ENCODE results near the gene ZMPSTE24.
"Not testable (repeated sequence)": the region's sequence is repeated elsewhere in the genome, so short reads cannot be mapped to it uniquely, and the experiment has no call there.

ZMPSTE24 gene

DNA sequence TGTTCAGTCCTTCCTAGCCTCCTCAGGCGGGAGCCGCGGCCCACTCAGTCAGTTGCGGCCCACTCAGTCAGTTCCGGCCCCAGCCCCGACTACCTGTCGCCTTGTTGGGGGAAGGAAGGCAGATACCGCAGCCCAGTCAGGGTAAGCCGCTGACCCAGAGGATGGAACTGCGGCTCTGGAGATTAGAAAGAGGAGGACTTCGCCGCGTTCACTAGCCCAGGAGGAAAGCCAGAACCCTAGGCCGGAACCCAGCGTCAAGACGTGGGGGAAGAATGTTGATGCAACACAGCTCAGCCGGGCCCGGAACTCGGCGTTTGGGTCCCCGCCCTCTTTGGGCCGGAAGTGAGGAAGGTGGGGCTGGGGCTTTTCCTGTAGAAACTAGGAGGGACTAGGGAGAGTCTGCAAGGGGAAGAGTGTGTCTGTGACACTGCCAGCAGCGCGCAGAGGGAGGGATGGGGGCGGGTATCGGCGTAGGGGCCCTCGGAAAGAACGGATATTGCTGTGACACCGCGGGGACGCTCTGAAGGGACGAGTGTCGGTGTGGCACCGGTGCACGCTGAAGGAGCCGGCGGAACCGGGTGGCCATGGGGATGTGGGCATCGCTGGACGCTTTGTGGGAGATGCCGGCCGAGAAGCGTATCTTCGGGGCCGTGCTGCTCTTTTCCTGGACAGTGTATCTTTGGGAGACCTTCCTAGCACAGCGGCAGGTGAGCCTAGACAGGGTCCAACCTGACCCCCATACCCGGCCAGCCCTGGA lies at the start of gene ZMPSTE24:
ZMPSTE24 (plus strand) TSS at position 549 of the 757 bp plus-strand sequence; CDS start at position 585, 36 bp downstream.
- peak; percentile 94 for DNase-seq

DNA sequence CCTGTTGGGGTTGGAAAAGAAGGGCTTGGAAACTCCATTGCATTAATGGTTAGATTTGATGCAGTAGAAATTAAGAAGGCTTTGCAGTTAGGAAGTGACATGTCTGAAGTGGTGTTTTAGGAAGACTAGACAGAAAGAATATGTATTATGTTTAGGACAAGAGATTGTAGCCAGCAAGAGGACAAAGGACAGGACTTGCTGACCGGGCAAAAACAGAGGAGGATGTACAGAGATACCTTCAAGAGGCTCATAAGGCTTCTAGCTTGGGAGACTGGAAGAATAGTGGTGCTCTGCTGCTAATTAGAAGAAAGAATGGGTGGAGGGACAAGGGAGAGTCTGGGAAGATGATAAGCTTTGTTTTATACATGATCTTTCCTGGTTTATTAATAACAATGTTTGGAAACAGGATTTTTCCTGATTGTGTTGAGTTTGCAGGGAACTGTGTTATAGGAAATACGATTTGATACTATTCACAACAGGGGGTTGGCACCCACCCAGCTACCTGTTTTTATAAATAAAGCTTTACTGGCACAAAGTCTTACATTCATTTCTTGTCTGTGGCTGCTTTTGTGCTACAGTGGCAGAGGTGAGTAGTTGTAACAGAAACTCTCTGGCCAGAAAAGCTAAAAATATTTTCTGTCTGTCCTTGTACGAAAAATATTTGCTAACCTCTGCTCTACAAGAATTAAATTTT lies 47.4 kb upstream of the ZMPSTE24 start:
- no peak for DNase-seq

DNA sequence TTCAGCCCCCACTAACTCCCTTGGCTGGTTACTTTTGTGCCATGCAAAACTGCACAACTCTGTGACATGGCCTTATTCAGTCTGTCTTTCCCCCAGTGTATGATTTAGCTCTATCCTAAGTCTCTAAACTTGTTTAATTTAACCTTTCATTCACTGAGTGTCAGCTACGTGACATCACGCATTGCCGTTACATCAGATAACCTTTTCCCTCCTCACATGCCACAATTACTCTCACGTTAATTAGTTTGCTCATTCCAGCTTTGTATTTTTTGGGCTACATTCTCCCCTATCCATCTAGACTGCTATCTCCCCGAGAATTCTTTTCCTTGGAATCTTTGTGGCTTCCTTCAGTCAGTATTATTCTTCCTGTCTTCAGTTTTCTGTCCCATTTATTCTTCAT lies 39.7 kb upstream of the ZMPSTE24 start:
- no peak for DNase-seq

DNA sequence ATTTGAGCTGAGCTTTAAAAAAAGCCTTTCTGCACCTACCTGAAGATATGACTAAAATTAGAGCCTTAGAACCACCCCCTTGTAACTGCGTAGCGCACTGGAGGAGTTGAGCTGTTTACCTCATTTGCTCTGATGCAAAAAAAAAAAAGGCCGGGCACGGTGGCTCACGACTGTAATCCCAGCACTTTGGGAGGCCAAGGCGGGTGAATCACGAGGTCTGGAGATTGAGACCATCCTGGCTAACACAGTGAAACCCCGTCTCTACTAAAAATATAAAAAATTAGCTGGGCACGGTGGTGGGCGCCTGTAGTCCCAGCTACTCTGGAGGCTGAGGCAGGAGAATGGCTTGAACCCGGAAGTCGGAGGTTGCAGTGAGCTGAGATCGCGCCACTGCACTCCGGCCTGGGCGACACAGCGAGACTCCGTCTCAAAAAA lies 36.5 kb upstream of the ZMPSTE24 start:
- DNase-seq: not testable (repeated sequence)

DNA sequence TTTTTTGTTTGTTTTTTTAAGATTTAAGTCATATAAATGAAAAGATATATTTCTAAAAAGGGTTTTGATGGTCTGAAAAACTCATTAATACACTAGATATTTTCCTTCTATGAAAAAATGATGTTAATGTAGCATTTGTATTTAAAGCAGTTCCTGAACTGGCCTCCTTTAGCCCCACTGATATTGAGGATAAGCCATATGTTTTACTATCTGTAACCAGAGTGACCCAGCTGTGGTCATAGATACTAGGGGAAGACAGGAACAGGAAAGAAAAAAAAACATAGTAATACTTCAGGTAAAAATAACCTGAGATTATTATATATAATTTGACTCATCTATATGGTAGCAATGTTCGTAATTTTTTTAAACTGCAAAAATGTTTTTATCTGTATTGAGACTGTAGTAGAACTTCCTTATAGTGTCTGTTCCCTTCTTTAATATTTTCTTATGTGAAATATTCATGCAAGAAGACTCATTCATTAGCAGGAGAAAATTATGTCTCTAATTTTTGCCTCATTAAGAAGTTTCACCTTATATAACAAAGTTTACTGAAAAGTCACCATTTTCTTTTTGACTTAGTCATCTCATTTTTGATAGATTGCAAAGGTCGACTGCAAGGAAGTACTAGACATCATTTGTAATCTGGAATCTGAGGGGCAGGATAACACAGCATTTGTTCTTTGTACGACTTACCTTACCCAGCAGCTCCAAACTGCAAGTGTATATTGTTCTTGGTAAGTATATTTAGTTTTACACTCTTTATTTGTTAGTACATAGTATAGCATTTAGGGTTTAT lies 35.9 kb upstream of the ZMPSTE24 start:
- no peak for DNase-seq

DNA sequence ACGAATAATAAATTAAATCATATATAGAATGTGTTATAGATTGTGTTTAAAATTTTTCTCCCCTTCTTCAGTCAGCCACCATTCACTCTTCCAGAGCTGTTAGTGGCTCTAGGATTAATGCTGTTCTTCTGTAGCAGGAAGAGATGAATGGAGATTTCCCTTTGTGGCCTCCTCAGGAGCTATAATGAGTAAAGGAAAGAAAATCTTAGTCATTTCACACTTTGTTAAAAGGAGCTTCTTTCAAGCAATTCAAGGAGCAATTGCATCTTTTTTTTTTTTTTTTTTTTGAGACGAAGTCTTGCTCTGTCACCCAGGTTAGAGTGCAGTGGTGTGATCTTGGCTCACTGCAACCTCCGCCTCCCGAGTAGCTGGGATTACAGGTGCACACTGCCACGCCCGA lies 34.0 kb upstream of the ZMPSTE24 start:
- no peak for DNase-seq

DNA sequence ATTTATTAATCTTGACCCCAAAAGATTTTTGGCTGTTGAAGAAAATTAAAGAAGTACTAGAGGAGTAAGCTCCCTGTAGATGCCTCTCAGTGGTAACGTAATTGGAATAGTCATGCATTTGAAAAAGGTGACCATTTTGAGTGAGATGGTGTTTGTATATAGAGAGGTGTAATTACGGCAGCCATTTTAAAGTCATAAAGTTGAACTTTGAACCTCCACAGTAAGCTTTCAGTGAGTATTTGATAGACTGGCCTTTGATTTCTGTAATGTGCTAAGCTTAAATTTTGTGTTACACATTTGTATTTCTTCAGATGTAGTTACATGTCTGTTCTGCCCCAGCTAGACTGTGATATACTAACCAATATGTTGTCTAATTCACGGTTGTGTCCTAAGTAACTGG lies 31.8 kb upstream of the ZMPSTE24 start:
- DNase-seq: no peak

DNA sequence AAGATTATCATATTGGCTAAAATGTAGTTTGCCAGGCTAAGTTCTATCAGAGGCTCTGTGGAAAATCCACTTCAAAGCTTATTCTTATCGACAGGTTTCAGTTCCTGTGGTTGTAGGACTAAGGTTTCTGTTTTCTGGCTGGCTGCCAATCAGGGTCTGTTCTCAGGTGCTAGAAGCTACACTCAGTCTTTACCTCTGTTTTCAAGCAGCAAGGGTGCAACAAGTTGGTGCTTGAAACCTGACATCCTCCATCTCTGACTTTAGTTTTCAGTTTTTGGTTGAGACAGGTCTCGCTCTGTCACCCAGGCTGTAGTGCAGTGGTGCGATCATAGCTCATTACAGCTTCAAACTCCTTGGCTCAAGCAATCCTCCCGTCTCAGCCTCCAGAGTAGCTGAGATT lies 25.6 kb upstream of the ZMPSTE24 start:
- no peak for DNase-seq

DNA sequence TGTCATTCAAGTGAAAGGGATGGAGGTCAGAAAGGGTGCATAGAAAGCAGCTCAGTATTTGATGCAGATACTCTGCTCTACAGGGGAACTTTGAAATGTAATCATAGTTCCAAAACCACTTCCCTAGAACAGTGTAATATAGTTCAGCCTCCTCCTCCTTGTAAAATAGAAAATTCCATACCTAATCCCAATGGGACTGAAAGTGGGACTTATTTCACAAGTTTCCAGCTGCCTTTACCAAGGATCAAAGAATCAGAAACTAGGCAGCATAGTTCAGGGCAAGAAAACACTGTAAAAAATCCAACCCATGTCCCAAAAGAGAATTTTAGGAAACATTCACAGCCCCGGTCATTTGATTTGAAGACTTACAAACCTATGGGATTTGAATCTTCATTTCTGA lies 18.4 kb upstream of the ZMPSTE24 start:
- DNase-seq: no peak

DNA sequence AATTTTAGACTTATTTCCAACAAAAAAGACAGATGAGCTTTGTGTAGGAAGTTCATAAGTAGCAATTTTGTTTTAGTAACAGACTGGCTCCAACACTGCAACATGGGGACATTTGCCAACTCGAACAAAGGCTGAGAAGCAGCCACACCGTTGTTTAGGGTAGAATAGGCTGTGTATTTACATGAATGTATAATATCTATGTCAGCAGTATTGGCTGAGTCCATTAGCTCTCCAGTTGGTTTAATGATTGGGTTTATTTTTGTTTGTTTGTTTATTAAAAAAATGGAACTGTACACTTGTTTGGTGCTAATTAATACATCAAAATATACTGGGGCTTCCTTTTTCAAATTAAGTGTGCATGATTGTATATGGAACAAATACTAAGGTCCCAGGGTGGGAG lies 17.6 kb upstream of the ZMPSTE24 start:
- no peak for DNase-seq

DNA sequence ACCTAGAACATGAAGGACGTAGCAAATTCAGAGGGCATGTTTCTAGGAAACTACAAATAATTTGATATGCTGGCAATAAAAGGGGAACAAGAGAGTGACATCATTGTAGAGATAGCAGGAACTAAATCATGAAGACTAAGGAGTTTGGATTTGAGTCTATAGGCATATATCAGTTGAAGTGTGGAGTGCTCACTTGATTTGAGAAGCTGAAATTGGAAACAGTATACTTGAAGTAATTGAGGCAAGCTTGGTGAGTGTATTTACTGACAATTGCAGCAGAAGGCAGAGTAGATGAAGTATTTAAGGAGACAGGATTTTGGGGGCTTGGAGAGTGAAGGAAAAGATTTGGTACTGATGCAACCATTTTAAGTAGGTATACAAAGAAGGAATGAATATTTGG lies 16.7 kb upstream of the ZMPSTE24 start:
- DNase-seq: no peak

DNA sequence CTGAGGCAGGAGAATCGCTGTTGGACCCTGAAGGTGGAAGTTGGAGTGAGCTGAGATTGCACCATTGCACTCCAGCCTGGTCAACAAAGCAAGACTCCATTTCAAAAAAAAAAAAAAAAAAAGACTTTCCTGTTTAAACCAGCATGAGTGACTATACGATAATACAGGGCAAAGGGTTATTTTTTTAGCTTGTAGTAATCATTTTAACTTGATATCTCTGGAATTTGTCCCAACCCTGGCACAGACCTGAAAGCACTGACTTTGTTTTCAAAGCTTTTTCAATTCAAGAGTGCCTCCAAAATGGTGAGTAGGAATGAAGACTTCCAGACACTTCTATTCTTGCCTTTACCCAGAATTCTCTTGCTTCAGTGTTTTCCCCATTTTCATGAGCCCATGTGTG lies 14.7 kb upstream of the ZMPSTE24 start:
- DNase-seq: no peak

DNA sequence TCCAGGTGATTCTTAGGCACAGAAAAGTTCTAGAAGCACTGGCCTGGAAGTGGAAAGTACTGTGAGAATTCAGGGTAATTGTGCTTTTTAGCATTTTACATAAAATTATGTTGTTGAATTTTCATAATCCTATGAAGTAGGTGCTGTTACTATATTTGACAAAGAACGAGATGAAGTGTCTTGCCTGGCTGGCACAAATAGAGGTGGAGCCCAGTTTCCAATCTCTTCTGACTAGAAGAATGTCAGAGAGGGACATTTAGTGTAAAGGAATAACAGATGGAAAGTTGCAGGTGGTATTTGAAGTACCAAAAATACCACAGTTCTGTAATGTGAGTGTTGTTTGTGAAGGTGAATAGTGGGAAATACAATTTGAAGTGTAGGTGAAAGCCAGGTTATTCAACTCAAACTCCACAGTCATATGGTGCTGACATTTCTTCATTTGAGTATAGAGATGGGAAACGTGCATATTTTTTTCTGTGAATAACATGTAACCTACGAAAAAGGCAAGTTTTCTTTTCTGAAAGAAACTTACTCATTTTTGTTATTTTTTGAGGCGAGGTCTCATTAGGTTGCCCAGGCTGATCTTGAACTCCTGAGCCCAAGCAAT lies 13.8 kb upstream of the ZMPSTE24 start:
- no peak for DNase-seq

DNA sequence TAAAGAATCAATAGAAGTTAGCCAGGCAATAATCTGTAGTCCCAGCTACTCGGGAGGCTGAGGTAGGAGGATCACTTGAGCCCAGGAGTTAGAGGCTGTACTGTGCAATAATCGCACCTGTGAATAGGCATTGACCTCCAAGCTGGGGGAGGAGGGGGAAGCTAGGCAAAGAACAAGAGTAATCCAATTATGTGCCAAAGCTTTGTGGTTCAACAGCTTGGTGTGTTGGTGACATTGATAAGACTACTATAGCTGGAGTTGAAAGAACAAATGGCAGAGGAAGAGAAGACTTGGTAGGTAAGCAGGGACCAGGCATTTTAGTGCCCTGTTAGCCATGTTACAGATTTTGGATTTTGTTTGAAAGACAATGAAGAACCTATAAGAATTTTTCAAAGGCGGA lies 12.3 kb upstream of the ZMPSTE24 start:
- DNase-seq: no peak

DNA sequence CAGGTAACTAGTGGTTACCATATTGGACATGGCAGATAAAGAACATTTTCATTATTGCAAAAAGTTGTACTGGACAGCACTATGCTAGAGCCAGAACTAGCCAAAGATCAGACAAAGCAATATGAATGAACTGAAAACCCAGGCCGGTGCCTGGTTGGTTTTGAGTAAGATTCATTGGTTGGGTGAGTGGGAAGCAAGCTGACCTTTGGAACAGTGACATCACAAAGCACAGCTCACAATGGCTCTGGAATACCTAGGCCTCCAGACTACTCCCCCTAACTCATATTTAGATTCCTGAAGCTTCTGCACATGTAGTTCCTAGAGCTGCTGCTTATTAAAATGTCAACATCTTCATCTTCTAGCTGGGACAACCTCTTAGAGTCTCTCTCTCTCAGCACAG lies 10.4 kb upstream of the ZMPSTE24 start, which contains the start of gene TMCO2:
TMCO2 (plus strand) TSS at position 283 of the 400 bp plus-strand sequence; CDS start at position 340, 57 bp downstream.
- no peak for DNase-seq

DNA sequence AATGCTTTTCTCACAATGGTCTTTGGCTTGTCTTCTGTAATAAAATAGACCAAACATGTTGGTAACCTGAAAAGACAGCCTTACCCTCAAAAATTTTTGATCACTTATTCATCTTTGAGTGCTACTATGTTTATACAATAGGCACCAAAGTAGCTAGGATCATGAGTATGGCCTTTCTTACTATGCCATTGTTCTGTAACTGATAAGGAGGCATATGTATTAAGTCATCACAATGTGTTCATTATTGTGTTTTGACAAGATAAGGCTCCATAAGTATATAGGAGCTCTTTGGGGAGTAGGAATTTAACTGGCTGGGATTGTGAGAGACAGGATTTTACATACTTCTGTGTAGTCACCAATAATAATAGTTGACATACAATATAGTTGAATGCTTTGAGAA lies 9.6 kb upstream of the ZMPSTE24 start:
- DNase-seq: no peak

DNA sequence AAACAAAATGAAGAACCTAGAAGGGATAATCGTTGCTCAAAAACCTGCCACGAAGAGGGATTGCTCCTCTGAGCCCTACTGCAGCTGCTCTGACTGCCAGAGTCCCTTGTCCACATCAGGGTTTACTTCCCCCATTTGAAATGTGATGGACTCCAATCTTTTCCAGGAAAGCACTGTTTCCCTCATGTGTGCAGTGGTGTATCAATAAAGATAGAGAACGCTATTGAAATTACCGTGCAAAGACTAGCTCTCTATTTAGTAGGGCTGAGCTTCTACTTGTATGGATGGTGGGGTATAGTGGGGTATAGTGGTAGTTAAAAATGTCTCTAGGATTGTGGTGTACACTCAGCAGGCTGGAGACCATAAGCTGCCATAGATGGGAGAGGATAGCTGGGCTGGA lies 6.6 kb upstream of the ZMPSTE24 start:
- DNase-seq: no peak

DNA sequence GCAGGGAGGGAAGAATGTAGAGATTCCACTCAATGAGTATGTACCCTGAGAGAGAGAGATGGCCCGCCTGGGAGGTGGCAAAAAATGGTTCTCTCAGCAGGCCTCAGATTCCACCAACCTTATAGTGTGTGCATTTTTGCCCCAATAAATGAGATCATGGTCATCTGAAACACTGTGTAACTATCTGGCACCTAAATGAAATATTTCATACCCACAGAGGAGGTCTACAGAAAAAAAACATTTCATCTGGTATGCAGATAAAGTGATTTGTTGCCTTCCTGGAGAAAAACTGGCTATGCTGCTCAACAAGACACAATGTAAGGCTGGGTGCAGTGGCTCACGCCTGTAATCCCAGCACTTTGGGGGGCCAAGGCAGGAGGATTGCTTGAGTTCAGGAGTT lies 5.4 kb upstream of the ZMPSTE24 start:
- DNase-seq: no peak

DNA sequence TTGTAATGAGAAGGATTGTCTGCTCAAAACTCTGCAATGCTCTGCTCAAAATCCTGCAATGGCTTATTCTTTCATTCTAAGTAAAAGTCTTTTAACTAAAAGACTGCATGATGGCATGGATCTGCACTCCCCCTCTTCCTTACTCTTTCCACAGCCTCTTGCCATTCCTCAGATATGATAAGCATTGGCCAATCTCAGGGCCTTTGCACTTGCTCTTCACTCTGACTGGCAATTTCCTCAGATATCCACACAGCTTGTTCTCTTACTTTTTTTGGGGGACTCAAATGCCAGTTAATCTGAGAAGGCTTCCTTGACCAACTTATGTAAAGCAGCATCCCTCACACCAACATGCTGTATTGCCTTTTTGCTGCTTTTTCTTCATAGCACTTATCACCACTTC lies 2.8 kb upstream of the ZMPSTE24 start:
- no peak for DNase-seq

DNA sequence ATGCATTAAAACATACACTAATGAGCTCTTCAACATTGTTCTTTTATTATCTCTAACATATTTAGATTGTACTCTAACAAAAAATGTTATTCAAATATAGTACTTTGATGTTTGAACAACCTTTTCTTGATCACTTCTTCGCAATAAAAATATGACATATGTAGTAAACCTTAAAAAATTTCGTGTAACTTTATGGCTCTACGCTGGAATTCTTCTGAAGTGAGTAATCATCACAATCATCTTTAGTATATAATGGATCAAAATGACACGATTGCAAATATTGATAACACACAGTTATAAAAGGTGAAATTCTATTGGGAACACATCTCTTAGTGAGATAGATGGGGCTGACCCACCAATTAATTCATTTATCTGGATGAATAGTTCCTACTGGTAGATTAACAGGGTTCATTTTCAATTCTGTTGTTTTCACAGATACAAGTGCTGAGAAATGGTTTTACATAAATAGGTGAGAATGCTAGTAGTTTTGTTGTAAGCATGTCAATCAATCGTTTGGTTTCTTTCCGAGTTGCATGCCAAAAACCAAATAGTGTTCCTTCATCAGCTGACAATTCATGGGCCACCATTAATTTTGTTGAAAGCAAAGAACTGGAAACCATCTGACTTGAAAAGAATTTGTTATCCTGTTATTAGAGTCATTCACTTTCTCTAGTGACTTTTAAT lies 1.5 kb upstream of the ZMPSTE24 start:
- no peak for DNase-seq

DNA sequence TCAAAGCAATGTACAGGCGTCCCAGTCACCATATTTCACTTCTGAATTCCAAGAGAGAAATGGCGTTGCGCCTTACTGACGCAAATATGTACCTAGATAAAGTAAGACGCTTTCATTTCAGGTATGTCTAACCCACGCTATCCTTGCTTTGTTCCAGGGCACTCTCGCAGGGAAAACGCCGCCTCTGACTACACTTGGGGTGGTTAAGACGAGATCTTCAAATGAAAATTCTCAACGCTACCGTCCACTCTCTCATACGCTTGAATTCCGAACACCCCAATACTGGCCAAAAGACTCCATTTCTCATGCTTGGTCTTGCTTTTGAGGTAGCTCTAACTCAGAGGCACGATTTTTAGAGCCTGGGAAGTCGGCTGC lies 736 bp upstream of the ZMPSTE24 start:
- peak; percentile 37 for DNase-seq

DNA sequence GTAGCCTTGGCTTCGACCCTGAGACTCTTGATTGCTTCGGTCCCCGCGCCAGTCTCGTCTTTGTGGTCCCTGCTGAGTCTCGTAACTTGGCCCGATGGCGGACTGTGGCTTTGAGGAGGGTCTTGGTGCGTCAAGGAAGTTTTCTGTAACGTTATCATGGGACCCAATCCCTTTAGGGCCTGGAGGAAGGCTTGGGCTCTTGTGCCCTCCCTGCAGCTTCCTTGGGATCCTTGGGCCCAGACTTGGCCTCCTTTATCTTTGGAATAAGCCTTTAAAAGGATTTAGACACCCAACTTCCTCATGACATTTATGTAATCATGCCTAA lies 371 bp downstream of the ZMPSTE24 start:
- no peak for DNase-seq

DNA sequence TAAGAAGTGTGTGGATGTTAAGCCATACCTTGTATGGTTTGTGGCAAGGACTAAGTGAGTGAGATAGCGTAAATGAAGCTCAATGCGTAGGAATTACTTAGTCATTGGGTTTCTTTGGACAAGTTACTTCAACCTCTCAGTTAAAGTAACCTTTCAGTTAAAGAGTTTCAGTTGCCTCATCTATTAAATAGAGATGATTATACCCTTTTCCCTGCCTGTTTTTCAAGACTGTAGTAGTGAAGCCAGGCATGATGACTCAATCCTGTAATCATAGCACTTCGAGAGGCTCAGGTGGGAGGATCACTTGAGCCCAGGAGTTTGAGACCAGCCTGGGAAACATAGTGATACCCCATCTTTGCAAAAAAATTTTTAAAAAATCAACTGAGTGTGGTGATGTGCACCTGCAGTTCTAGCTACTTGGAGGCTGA lies 6.3 kb downstream of the ZMPSTE24 start:
- no peak for DNase-seq
